GM18867 (cell line): Measurements from ENCODE around the gene ZPR1.

ENCODE experiments used
- ATAC-seq: cut with Tn5 transposase; IDR thresholded peaks from one replicate; pipeline ENCODE4 v1.9.1; 2021; ENCODE audit warnings: mild to moderate bottlenecking, moderate library complexity; ENCODE audit not compliant: unreplicated experiment

ZPR1 gene

DNA sequence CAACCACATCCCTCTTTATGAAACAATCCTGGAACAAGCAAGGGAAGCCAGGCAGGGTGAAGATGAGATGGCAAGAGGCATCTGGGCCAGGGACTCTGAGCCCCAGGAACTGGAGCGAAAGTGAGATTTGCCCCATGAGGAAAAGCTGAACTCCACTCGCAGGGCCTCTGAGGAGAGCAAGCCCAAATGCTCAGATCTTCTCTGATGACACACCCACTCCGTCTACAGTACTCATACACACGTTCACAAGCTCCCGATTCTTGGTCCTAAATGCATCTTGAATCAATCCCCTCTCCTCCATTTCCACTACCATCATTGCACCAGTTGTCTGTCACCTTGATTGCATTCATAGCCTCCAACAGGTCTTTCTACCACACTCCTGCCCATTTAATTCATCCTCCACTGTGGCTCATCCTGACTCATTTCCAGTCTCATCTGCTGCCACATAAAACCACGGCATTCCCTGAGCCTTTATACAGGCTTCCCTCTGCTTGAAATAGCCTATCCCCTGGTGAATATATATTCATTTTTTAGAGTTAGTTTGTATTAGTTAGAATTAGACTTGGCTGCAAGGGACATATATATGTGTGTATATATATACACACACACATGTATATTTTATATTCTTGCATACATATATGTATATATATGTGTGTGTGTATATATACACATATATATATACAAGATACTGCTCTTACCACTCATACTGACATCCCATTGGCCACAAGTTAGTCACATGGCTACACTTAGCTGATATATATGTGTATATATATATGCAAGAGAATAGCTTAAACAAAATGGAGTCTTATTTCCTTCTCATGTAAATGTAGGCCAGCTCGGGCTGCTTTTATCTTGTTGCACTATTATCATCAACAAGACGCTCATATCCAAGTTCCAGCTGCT lies 5.3 kb upstream of the ZPR1 start:
- ATAC-seq: no peak

DNA sequence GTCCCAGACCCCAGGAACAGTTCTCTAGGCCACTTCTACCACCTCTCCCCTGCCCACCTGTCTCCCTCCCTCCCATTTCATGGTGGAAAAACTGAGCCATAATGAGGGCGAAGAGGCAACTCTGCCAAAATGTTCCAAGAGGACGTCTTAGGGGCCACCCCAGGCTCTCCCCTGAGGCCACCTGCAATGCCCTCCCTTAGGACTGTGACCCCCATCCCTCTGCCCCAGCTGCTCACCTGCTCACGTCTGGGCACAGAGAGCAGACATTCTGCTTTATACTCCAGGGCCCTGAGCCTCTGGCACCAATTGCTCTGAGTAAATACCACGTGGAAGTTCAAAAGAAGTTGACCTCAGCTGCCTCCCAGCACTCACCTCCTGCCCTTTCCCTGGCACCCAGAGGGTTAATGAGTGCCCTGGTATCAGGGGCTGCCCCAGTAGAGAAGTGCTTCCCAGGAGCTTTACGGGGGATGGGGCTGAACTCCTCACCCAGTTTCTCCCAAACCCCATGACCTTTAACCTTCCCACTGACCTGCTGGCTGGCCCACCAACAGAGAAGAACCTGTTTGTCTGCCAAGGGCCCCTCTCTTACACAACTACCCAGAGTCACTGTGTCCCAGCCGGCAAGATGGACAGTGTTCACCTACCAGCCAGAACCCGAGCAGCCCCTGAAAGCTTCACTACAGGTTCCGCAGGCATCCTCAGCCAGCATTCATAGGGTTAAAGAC lies 4.5 kb upstream of the ZPR1 start:
- no peak for ATAC-seq

DNA sequence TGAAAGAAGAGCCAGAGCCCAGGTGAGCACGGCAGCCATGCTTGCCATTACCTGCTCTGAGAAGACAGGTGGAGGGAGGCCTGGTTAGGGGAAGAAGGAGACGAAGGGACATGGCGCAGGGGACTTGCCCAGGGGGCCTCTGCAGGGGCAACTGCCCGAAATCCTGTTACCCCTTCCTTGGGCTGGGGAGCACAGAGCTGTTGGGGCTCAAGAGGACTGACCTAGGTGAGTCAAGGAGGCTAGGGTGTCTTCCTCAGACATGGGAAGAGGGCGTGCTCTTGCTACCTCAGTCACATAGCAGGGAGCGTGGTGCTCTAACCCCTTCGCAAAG lies 4.0 kb upstream of the ZPR1 start, which contains the start of gene APOA5:
Gene APOA5, minus strand, starts transcription at position 67 of the 331 bp plus-strand sequence. Its CDS starts 19 bp downstream, at position 48.
- no peak for ATAC-seq

GRCh38 chr11:116791002-116791812 lies 3.4 kb upstream of the ZPR1 start:
- ATAC-seq: no peak

DNA sequence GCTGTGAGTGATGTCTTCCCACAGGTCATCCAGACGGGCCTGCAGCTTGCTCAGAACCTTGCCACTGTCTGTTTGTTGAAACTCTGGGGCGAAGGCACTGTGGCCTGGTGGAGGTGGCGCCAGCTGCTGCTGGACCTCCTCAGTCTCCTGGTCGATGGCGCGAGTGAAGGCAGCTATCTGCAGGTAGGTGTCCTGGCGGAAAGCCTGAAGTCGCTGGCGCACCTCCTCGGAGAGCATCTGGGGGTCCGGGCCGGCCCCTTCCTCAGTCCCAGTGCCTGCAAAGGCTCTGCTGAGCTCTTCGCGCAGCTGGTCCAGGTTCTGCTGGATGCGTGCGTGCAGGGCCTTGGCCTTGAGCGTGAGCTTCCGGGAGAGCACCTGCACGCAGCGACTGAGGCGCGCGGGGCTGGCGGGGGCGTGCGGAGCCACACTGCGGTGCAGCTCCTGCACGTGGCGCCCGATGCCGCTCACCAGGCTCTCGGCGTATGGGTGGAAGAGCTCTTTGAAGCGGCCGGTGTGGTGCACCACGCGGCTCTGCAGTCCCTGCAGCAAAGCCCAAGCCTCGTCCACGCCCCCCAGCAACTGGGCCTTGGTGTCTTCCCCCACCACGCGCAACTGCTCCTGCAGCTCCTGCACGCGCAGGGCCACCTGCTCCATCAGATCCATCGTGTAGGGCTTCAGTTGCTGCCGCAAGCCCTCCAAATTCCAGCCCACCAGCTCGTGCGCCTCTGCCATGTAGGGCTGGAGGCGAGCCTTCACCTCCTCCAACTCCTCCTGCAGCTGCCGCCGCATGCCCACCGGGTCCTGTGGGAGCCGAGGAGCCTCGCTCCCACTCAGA lies 2.6 kb upstream of the ZPR1 start:
- ATAC-seq: no peak

- no peak for ATAC-seq
These were observed 1.2 kb upstream of the ZPR1 start for GRCh38 chr11:116788975-116789374.

DNA sequence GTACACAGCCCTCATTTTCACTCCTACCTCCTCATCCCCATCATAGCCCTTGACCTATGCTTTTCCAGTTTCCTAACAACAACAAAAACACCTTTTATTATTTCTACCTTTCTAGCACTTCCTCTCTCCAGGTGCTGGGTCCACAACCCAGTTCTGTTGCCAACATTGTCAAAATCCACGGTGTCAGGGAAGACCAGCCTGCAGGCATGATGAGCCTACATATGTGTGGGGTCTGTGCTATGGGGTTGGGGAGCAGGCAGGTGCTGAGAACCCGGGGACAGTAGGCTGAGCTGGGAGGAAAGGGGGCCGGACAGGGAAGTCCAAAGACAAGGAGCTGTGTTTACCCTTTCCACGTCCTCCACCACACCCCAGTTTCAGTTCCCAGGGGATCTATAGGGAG lies 711 bp upstream of the ZPR1 start:
- ATAC-seq: no peak

DNA sequence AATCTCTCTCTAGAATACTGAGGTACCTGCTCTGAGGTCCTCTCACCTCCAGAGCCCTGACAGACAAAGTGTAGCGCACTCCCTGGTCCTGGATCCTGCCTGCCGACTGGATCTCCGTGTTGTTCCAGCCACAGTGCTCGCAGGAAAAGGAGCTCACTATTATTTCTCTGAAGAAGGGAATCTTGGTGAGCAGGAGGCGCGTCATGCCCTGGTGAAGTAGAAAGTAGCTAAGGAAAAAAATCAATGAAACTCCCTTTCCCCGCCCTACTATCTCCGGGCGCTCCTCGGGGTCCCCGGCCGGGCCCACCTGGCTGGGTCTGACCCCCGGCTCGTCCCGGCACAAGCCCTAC lies 412 bp downstream of the ZPR1 start:
- ATAC-seq: peak; percentile 11

- ATAC-seq: no peak
These were observed 857 bp downstream of the ZPR1 start for GRCh38 chr11:116786966-116787365.

DNA sequence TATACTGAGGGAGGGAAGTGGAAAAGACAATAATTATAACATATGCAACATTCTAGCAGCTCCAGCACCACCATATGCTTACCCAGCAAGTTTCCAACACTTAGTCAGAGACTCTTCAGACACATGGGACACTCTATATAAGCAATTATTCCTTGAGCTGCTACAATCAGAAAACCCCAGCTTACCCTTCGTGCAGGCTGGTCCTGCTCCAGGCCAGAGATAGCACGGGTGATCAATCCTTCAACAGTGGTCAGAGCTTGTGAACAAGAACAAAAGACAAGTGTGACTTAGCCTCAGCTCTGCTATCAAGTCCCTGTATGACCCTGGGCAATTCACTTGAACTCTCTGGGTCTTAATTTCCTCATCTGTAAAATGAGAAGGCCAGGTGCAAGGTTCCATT lies 1.5 kb downstream of the ZPR1 start:
- no peak for ATAC-seq

DNA sequence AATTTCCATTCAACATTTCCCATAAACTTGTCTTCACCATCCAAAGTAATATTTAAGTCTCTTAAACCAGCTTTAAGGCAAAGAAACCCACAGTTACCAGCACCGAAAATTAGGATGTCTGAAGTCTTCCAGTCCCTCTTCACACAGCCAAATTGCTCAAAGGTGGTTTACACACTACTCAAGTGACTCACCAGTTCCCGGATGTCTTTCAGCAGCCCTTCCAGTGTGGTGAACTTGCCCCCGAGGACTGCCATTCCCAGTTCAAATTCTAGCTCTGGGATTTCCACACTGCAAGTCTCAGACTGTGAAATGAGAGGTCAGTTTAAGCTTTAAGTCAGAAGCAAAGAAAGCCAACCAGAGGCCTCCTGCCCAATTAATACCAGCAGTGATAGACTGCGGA lies 5.1 kb downstream of the ZPR1 start:
- no peak for ATAC-seq

DNA sequence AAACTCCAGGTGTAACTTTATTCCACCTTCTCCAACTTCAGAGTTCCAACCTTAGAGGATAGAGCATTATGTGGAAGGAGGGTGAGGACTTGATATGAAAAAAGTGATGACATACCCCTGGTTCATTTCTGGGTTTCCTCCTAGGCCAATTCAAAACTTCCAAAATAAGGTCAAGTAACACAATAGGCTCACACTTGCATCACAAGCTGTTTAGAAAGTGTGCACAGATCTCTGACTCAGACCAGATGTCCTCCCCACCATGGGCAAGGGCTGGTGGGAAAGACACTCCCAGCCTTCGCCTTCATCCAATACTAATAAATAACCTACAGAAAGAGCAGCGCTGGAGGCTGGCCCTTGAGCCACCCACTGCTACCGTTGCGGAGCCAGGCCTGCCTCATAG lies 9.3 kb downstream of the ZPR1 start:
- ATAC-seq: no peak

GRCh38 chr11:116777056-116777455 lies 10.8 kb downstream of the ZPR1 start:
- ATAC-seq: no peak

DNA sequence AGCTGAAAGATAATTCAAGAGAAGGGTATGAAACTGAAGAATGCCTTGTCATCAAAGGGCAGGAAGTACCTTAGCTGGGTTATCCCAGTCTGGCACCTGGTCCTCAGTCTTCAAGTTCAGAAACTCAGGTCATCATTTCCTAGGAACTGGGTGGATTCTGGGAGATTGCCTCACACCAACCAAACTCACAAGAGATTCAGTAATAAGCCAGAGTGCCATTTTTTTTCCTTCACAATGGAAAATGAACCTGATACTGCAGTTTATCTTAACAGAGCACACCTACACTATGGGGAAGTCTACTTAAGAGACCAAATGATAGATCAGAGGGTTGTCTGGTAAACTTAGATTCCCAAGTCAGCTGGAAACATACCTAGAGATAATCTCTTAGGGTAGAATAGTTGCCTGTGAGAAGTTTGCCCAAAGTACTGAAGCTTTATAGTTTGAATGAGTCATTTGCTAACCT lies 11.3 kb downstream of the ZPR1 start:
- no peak for ATAC-seq

DNA sequence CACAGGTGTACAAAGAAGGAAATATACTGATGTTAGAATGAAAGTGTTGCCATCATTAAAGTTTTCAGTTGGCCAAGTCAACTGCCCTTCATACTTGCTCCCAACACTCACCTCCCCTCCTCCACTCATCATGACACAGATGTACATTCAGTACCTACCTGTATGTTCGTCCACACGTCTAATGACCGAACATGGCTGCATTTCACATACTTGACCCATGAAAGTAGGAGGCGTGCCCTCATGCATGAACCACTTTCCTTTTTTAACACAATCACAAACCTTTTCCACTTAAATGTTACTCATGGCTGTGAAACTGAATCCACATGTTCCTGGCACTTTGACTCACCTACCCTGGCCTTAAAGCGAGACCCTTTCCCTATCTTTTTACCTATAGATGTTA lies 11.8 kb downstream of the ZPR1 start:
- ATAC-seq: no peak

GRCh38 chr11:116774661-116775060 lies 13.2 kb downstream of the ZPR1 start:
- no peak for ATAC-seq

DNA sequence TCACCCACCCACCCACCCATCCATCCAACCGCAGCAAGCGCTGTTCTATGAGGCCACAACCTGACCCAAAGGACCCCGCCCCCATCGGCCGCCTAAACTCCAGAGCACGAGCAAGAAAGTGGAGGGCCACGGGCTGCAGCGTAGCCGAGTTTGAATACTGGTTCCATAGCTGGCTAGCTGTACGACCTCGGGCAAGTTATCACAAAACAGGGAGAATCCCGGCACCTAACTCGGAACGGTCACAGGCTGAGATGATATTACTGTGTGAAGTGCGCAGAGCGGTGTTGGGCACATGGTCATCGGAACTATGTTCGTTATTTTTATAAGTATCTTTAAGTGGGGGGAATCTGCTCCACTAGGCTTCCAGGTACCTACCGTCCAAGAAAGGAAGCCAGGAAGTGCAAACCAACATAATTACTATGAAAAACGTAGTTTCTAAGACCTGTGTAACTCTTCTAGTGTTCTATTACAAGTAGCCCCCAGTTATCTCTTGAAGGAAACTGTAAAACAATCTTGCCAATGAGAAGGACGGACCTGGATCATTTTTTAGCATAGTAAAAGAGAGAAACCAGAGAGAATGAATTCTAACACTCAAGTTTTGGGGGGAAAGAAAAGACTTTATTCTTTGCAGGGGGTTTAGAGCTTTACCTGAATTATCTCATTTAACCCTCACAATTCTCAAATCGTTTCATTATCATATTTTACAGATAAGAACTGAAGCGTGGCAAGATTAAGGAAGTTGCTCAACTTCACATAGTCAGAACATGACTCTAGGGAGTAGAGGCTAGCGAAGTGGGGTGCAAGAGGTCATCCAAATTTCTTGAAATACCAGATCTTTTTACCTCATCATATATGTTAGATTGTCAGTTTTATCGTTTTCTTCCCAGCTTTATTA lies 14.4 kb downstream of the ZPR1 start:
- ATAC-seq: peak; percentile 23

DNA sequence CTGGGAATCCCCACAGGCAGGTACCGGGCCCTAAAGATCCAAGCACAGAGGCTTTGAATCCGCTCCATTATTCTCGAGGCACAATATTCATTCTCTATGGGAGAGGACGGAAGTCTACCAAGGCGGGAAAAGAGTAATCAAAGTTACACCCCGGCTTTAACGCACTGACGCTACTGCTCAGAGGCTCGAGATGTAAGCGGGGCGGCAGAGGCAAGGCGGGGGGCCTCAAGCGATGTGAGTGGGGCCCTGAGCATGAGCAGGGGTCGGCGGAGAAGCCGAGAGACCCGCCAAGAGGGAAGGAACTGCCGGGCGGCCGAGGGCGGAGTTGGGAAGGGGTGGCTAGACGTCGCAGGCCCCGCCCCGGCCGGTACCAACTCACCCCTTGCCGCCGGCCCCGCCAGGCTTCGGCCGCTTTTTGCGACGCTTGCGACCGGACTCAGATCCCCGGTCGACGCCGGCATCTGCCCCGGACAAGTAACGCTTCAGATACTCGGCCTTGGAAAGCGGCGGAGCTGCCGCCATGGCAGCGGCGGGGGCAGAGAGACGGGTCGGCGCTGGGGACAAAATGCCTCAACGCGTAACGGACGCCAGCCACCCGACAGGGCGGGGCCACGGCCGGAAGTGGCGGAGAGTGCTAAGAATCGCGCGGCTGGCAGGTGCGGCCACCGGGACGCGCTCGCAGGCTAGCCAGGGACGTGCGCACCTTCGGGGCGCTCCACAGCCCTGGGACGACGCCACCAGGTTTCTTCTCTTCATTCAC lies 15.2 kb downstream of the ZPR1 start, which contains the start of gene BUD13:
Gene BUD13, minus strand, starts transcription at position 545 of the 760 bp plus-strand sequence. Its CDS starts 23 bp downstream, at position 522.
- ATAC-seq: peak; percentile 81

GRCh38 chr11:116771935-116772334 lies 15.9 kb downstream of the ZPR1 start:
- ATAC-seq: no peak
